Stimulated activated CD8-positive, alpha-beta memory T cell treated with anti-CD3 and anti-CD28 coated beads, Interleukin-7, amount 100 ng/mL, for 48 hours (primary cell): Measurements from ENCODE around the gene ANKMY2.
"Not testable (repeated sequence)": the region's sequence is repeated elsewhere in the genome, so short reads cannot be mapped to it uniquely, and the experiment has no call there.

ENCODE experiments used
- DNase-seq, 2 donors: peaks; one replicate each; pipeline ENCODE4 v3.0.0-alpha.2; 2020; ENCODE audit warnings: low read depth in 1 of 2; ENCODE audit errors: extremely low read depth in 1 of 2

The ANKMY2 gene

DNA sequence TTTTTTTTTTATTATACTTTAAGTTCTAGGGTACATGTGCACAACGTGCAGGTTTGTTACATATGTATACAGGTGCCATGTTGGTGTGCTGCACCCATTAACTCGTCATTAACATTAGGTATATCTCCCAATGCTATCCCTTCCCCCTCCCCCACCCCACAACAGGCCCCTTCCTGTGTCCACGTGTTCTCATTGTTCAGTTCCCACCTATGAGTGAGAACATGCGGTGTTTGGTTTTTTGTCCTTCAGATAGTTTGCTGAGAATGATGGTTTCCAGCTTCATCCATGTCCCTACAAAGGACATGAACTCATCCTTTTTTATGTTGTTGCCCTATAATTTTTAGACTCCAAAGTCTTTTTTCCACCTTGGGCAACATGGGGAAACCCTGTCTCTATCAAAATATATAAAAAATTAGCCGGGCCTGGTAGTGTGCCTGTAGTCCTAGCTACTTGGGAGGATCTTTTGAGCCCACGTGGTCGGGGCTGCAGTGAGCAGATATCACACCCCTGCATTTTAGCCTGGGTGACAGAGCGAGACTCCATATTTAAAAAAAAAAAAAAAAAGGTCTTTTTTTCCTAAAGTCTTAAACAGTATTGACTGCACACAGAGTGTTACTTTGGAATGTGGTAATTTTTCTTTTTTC lies 14.4 kb upstream of the ANKMY2 start:
- not testable (repeated sequence) for DNase-seq

DNA sequence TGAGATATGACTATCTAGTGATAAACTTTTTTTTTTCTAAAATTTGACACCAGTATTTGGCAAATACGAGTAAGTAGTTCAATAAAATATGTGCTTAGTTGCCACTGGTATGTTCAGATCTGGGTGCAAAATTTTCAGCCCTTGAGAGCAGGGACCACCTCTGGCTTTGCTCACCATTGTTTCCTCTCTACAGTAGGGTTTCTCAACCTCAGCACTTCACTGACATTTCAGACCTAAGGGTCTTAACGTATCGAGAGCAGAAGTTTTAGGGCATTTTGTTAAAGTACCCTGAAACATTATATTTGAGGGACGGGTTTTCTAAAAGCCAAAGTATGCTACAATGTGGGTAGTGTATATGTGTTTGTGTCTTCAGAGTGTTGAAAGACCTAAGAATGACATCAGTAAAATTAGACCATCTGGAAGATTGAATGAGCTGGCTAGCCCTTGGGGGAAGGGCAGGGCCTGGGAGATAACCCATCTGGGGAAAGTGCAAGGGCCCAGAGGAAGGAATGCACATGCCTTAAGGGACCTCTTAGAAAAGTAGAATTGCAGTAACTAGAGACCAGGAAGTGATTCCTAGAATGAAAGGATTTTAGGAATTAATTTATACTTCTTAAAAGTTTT lies 12.2 kb upstream of the ANKMY2 start:
- no peak for DNase-seq

DNA sequence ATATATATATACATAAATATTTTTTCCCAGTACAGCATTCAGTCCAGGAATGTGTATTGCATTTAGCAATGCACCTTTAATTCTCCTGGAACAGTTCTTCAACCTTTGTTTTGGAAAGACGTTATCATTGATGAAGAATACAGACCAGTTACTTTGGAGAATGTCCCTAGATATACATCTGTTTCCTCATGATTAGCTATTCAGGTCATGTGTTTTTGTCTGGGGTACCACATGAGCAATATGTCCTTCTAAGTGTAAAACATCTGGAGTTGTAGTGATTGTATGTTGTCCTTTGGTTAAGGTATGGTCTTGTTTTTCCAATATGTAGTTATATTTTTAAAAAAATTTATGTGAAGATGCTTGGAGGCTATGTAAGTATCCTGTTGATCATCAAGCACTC lies 10.6 kb upstream of the ANKMY2 start:
- no peak for DNase-seq

DNA sequence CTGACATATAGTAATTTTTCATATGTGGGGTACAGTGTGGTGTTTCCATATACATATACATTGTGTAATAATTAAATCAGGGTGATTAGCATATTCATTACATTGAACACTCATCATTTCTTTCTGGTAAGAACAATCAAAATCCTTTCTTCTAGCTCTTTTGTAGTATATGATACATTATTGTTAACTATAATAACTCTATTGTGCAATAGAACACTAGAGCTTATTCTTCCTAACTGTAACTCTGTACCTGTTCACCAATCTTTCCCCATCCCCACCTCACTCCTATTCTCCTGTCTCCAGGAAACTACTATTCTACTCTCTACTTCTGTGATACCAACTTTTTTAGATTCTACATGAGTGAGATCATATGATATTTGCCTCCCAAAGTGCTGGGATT lies 9.8 kb upstream of the ANKMY2 start:
- no peak for DNase-seq

DNA sequence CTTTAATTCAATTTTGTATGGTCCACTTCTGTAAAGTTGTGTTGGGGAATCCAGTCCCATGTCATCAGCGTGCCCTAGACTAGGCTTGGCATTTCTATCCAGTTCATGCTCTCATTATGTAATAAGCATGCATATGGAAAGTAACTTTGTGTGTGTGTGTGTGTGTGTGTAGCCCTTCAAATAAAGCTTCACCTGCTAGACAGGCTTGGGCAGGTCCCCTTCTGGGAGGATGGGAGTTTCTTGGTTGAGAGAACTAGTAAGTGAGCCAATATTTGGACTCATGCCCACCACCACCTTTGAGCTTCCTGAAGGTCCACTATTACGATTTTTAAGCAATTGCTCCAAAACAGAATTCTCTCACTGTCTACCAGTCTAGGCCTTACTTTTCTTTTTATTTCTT lies 7.3 kb upstream of the ANKMY2 start:
- no peak for DNase-seq

DNA sequence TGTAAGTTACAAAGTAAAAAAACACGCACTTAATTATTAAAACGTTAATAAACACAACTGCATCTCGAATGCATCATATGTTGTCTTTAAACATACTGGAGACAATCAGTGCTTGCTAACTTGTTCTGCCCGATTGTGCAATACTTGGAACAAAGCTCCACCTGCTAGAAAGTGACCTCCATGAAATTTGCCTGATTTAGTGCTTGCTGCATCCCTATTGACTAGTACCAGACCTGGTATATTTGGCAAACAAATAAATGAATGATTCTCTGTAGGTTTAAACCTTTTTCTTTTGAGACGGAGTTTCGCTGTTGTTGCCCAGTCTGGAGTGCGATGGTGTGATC lies 6.7 kb upstream of the ANKMY2 start:
- no peak for DNase-seq

DNA sequence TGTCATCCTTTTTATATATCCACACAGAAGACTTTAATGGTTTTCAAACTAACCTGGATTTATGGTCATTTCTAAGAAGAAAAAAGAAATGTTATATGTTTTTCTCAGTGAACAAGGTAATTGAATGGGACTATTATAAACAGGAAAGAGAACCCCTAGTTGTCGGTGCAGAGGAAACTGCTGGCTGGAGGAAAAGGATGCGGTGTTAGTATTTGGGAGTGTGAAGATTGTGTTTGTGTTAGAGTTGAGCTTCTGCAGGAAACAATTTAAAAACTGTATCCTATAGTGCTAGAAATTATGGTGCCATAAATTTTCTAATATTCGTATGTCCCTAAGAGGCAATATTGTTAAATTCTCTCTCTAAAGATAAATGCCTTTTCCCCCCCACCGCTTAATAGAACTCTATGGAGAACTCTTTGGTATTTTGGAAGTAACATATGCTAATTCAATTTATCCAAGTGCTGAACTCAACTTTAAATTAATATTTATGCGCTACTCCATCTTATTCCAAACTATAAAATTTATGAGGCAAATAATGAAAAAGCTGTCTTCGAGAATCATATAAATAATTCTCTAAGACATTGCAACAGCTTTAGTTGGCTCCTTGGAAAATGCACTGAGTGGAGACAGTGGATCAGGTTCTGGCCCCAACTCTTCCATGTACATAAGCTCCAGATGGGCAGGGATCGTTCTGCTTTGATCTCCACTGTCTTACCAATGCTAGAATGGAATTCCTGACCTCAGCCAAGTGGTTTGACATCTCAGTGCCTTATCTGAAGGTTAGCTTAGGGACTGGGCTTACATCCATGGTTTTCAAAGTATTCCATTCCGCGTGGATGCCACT lies 6.1 kb upstream of the ANKMY2 start:
- no peak for DNase-seq

DNA sequence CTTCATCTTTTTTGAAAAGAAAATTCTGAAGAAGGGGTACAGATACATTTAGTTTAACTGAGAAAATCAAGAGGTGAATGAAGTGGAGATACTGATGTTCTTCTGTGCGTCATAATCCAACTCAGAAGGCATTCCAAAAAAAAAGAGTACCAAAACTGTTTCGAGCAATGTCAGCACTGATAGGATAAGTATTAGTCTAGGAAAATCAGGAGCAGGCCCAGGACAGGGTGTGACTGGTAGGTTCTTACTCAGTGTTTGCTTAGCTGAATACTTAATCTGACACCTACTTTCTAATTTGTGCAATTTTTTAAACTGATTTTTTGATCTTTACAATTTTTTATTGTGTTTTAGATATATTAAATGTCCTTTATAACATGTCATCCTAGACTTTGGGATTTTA lies 4.7 kb upstream of the ANKMY2 start:
- no peak for DNase-seq

DNA sequence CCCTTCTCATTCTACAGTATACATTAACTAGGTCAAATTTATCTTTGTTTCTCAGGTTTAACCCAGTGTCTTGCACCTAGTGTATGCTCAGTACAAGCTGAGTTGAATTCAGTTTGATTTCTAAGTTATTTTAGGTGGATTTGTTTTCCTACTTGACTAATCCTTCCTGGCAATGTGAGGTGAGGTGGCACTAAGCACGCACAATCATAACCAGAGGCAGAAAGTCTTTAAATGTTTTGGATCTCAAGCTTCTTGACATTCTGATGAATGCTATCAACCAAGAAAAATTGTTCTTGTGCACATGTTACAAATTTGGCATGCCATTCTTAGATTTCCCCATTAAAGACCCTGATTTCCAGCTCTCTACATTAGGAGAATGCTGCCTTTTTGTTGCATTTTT lies 3.6 kb upstream of the ANKMY2 start:
- DNase-seq, result no peak

DNA sequence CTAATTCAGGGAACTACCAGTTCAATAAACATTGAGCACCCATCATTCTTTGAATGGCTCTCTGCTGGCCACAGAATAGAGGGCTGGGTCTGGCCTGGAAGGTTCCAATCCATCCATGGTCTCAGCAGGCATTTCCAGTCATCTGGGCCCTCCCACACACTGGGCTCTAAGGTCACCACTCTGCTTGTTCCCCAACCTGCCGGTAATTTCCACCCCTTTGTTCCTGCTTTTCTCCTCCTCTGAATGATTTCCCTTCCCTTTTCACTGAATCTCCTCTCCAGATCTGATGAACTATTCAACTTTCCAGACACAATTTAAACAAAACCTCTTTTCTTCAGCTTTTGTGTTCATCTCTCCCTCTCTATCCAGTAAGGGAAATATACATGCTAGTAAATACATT lies 3.0 kb upstream of the ANKMY2 start:
- no peak for DNase-seq

DNA sequence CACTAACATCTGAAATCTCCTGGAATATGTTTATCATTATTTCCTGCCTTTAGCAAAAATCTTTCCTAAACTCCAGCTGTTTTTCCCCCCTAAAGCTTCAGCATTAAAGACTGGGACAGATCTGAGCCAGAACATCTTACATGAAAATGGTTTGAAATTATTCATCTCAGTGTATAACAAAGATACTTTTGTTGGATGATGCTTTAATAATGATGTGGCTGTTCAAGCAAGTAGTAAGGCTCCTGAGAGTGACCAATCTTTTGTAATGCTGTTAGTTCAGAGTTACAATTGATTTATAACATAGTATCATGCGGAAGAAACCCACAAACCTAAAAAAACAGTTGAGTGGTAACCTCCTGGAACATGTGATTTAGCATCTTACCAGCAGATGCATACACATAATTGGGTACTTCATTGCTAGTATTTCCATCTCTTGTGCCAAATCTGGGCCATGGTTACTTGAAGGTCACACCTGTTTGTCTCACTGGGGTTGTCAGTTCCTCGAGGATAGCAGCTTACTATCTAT lies 1.9 kb upstream of the ANKMY2 start:
- no peak for DNase-seq

DNA sequence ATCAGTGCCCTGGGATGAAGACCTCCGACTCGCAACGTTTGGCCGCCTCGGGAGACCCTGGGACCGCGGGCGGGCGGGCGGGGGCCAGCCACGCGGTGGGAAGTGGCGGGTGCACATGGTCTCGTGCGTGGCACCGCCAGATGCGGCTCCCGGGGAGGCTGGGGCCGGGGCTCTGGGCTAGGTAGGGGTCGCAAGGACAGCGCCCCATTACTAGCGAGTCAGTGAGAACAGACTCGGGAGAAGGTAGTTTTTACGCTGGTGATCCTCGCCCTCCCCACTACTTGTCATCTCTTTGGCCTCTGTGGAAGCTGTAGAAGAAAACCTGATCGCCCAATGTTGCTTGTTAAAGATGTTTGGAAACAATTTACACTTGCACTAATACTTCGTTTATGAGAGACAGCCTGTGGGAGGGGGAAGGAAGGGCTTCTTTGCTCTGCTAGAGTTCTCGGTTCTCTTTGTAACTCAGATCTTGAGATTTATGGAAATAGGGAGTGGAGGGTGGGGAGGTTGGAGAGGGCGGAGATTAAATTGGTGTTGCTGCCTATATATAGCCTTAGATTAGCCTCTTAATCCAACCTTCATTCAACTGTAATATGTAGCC lies 1.0 kb upstream of the ANKMY2 start:
- DNase-seq, result no peak

DNA sequence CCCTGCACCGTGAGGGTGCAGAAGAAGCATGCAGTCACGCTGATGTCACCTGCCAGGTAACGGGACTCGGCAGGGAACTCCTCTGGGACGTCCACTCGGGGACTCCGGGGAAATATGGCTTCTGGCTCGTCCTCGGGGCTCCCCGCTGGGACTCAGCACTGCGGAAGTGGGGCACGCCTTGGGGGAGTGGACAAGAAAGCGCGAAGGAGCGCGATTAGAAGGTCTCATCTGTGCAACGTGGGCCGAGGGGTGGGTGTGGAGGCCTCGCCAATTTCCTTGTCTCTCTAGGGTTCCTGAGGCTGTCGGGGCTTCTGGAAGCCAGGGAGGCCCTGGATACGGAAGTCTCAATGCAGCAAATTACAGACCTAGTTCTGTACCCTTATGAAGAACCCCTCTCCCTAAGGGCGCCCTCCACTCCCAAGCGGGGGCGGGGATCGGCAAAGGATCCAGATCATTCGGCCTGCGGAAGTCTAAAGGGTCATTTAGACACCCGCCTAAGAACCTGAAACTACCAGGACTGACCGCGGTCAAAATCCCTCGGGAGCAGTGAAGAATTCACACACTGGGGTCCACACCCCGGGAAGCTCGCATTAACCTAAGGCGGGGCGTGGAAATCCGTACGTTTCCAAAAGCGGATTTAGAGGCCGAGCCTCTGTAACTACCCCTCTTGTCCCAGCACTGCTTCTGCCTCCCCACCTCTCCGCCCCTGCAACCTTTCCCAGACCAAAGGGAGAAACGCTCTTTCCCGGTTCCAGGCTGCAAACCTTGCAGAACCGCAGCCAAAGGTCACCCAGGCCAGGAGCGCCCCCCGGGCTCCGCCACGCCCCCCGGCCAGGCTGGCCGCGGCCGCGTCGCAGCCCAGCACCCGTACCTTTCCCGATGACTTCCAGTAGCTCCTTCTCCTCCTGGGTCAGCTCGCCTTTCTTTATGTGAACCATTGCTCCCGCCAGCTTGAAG lies 640 bp downstream of the ANKMY2 start:
- DNase-seq, result peak in 1 of 2 donors; percentile 31

DNA sequence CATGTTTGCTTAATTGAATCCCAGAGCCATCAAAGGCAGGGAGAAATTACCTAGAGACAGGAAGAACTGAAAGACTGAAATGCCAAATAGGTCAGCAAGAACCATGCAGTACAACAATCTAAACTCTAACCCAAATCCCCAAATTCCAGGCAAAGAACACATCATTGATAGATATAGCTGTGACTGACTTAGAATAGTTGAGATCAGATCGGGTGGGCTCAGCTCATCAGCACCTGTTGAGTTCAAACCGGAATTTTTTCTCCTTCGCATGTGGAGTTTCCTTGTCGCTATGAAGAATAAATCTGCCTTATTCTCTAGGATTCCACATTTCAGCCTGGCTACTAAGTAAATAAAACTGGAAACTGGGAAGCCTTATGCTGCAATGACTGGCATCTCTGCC lies 1.4 kb downstream of the ANKMY2 start:
- no peak for DNase-seq

DNA sequence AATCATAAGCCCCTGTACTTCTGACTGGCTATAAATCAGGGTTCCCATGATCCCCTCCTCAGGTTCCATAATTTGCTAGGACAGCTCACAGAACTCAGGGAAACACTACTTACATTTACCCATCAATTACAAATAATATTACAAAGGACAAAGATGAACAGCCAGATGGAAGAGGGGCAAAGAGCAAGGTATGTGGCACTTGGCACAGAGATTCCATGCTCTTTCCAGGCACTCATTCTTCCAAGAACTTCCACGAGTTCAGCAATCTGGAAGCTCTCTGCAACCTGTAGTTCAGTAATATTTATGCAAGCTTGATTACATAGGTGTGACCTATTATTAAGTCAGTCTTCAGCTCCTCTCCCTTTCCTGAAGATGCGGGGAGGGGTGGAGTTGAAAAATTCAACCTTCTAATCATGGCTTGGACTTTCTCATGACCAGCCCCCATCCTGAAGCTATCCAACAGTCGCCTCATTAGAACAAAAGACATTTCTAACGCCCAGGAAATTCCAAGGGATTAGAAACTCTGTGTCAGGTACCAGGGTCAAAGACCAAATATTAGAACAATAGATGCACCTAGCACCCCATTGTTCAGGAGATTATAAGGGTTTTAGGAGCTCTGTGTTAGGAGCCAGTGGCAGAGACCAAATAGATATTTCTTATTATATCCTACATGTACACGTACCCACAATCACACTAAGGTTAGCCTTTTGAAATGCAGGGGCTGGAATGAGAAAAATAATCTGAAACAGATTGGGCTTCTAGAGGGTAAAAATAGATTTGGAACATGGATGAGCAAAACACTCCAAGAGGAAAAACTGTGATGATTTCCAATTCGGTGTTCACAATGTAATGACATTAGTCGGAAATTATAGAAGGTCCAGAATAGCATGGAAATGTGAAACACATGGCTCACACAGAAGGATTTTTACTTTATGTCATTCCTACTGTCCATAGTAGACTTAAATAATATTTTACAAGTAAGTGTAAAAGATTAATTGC lies 7.0 kb downstream of the ANKMY2 start:
- no peak for DNase-seq

DNA sequence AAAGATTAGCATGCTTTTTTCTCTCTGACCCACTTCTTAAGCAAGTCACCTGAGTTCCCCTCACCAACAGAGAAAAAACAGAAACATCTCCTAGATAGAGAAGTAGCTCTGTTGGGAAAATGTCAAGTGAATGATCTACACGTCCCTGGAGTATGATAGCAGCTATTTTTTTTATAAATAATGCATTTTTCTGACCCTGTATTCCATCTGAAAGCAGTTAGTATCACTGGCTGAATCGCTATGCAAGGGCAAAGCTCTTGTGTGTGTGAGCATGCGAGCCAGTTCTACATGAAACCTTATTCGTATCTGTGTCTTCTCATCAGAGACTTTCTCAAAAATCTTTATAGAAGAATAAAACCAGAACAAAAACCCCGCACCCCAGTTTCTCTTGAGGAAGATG lies 8.2 kb downstream of the ANKMY2 start:
- no peak for DNase-seq

DNA sequence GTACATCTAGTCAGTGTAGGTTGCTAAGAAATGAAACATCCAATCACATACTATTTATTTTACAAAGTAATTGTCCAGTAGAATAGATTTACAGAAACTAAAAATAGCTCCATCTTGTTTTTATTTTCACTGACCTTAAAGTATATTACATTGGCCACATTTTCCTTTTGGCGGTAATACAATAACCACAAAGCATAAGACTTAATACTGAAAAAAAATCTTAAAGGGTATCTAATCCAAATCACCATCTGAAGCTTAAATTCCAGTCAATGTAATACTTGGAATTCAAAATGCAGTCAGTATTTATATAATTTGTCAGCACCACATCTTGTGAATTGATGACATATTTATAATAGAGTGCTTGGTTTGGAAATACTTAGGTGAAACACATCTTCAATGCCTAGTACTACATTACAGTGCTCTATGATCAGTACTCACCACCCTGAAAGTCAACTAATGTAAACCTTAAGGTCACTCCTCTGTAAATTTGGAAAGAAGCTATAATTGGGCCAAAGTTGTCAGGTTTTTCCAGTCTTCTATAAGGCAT lies 8.9 kb downstream of the ANKMY2 start:
- DNase-seq, result no peak

DNA sequence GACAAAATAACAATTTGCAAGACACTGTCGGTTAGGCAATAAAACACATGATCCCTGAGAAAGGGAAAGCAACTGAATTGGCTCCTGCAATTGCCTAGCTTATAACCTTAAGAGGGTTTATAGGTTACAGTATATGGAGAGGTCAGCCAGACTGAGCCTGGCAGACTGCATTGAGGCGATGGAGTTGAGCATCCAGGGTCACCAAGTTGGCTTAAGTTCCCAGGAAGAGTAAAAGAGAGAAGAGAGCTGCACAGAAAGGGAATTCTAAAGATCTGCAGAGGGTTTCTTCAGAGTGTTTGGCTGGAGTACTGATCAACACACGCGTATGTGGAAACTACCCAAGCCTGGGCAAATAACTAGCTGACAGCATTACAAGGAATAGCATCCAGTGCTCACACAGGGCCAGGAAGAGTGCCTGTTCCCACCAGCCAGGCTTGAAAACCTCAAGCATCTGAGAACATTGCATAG lies 11.2 kb downstream of the ANKMY2 start:
- no peak for DNase-seq

DNA sequence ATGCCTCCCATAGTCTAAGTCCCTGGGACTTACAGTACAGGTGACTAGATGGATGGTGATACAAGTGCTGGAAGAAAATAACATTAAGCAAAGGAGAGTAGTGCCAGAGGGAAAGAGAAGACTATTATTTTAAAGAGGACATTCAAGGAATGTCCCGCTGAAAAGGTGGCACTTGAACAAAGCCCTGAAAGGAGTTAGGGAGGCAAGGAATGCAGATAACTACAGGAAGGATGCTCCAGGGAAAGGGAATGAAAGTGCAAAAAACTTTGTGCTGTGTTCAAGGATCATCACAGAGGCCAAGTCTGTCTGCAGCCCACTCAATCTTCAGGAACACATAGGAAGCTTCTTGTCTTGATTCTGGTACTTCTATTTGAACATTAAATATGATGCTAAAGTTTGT lies 14.9 kb downstream of the ANKMY2 start:
- DNase-seq, result no peak
